Measurements from ENCODE around the gene SEPTIN1. TPM values are rescaled to one million over a fixed set of nuclear protein-coding genes. Genes with fewer than 3 reads are reported as not detected.
A peak's percentile ranks its signal among the peaks of the same experiment; 100 is the strongest.

Gene SEPTIN1
- total RNA-seq, 4 donors from 2014 or later = 0.86 to 2.5 (median 1.4) TPM

DNA sequence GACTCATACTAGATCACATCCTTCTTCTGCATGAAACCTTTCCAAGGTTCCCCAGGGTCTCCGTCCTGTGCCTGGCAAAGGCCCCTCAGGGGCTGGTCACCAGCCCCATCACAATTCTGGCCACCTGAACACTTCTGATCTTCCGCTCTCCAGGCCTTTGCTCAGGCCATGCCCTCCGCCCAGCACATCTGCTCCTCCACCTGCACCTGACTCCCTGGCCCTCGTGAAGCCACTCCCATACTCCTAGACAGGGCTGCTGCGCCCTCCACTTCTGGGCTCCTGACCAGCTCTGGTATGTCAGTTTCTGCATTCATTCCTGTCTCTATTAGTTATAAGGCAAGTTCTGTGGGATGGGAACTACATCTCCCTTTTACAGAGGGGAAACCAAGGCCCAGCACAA lies 9.6 kb downstream of the SEPTIN1 start:
- WGBS = 94% methylated on average over 5 of the region's 5 CpGs
- no peak for TF ChIP-seq POLR2A (IDR thresholded peaks at IDR 0.05; ENCODE audit: low read depth)
- TF ChIP-seq, protein P1, sequence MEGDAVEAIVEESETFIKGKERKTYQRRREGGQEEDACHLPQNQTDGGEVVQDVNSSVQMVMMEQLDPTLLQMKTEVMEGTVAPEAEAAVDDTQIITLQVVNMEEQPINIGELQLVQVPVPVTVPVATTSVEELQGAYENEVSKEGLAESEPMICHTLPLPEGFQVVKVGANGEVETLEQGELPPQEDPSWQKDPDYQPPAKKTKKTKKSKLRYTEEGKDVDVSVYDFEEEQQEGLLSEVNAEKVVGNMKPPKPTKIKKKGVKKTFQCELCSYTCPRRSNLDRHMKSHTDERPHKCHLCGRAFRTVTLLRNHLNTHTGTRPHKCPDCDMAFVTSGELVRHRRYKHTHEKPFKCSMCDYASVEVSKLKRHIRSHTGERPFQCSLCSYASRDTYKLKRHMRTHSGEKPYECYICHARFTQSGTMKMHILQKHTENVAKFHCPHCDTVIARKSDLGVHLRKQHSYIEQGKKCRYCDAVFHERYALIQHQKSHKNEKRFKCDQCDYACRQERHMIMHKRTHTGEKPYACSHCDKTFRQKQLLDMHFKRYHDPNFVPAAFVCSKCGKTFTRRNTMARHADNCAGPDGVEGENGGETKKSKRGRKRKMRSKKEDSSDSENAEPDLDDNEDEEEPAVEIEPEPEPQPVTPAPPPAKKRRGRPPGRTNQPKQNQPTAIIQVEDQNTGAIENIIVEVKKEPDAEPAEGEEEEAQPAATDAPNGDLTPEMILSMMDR (IDR thresholded peaks at IDR 0.05) = no peak
- TF ChIP-seq EP300 (IDR thresholded peaks at IDR 0.05) = no peak
- TF ChIP-seq POLR2AphosphoS5 (IDR thresholded peaks at IDR 0.05) = no peak

DNA sequence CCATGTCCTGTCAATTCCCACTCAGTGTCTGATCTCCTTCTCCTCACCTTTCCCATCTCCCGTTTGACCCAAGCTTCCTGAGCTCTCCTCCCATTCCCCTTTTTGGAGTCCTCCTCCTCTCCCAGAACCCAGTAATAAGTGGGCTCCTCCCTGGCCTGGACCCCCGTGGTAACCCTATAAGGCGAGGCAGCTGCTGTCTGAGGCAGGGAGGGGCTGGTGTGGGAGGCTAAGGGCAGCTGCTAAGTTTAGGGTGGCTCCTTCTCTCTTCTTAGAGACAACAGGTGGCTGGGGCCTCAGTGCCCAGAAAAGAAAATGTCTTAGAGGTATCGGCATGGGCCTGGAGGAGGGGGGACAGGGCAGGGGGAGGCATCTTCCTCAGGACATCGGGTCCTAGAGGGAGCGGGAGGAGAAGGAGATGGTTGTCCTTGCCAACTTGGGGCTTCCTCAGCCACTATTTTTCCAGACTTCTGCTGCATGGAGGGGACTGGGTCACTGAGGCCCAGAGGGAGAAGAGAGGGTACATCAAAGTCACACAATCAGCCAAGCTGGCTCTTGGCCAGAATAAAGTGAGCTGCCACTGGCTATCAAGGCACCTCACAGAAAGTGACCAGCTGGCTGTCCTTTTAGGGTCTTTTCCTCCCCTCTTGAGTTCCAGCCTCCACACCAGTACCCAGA lies 10.2 kb downstream of the SEPTIN1 start:
- DNase-seq (ENCODE audit: extremely low spot score) = no peak
- Histone ChIP-seq H3K4me3 (no peak overlapping the region), H3K4me1 (peaks cover 31 to 38% (median 35%) of the 10 kb centered on the region in 4 donors), H3K9me3 (no peaks in the 10 kb centered on the region), H3K27ac (replicated peaks in 1 of 4) (no peak overlapping the region), H3K36me3 (no peaks in the 10 kb centered on the region), H3K27me3 (no peaks in the 10 kb centered on the region)
- WGBS = 90% methylated on average over 6 of the region's 6 CpGs
- TF ChIP-seq POLR2AphosphoS5 (IDR thresholded peaks at IDR 0.05) (no peak), EP300 (IDR thresholded peaks at IDR 0.05) (no peak), POLR2A (IDR thresholded peaks at IDR 0.05; ENCODE audit: low read depth) (no peak)
- TF ChIP-seq, protein P1 (IDR thresholded peaks at IDR 0.05) = no peak
- intact Hi-C loops (cut with DNase I) = no loop called here

More for the DNA sequence above, 9.6 kb downstream of the SEPTIN1 start:
- Histone ChIP-seq H3K27ac (replicated peaks in 1 of 4) (no peak overlapping the region), H3K36me3 (no peaks in the 10 kb centered on the region), H3K4me3 (no peak overlapping the region), H3K4me1 (peaks cover 29 to 38% (median 34%) of the 10 kb centered on the region in 4 donors), H3K27me3 (no peaks in the 10 kb centered on the region), H3K9me3 (no peaks in the 10 kb centered on the region)
- no peak for DNase-seq (ENCODE audit: extremely low spot score)
- intact Hi-C loops (cut with DNase I) = no loop called here

DNA sequence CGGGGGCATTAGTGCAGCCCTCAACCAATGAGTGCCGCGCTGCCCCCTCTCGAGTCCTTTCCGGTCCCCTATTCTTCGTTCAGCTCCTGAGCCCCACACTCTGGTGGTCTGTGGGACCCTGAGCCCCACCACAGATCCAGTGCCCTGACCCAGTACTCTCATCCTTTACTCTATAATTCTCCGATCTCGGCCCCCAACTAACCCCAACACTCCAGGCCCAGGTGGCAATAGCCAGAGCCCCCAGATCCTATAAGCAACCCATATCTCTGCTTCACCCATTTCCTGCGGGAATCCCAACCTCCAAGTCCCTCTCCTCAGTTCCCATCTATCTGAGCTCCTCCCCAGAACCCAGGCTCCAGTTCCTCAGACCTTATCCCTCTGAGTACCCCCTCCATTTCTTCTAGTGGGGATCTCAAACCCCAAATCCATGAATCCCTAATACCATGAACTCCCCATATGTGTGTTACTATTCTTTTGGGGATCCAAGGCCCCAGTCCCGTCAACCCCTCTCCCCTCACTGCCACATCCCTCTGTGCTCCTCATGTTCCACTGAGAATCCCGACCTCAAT lies 11.0 kb downstream of the SEPTIN1 start:
- H3K4me3 ChIP-seq = peak overlapping the region; percentile 54 to 60 (median 58)
- no peak for DNase-seq (ENCODE audit: extremely low spot score)
- no peak for TF ChIP-seq EP300 (IDR thresholded peaks at IDR 0.05)
- TF ChIP-seq POLR2A (IDR thresholded peaks at IDR 0.05; ENCODE audit: low read depth) = no peak
- TF ChIP-seq, protein P1 (IDR thresholded peaks at IDR 0.05) = no peak
- no peak for TF ChIP-seq POLR2AphosphoS5 (IDR thresholded peaks at IDR 0.05)
- H3K27ac ChIP-seq (replicated peaks in 1 of 4) = peak overlapping the region; percentile 83 to 93 (median 87)
- intact Hi-C loops (cut with DNase I) = no loop called here
- 24% methylated on average over 11 of the region's 11 CpGs for WGBS
- peaks cover 33 to 42% (median 39%) of the 10 kb centered on the region in 4 donors for H3K4me1 ChIP-seq
- no peaks in the 10 kb centered on the region for H3K27me3 ChIP-seq
- H3K36me3 ChIP-seq = peaks cover 0 to 4% (median 2%) of the 10 kb centered on the region in 4 donors
- no peaks in the 10 kb centered on the region for H3K9me3 ChIP-seq

DNA sequence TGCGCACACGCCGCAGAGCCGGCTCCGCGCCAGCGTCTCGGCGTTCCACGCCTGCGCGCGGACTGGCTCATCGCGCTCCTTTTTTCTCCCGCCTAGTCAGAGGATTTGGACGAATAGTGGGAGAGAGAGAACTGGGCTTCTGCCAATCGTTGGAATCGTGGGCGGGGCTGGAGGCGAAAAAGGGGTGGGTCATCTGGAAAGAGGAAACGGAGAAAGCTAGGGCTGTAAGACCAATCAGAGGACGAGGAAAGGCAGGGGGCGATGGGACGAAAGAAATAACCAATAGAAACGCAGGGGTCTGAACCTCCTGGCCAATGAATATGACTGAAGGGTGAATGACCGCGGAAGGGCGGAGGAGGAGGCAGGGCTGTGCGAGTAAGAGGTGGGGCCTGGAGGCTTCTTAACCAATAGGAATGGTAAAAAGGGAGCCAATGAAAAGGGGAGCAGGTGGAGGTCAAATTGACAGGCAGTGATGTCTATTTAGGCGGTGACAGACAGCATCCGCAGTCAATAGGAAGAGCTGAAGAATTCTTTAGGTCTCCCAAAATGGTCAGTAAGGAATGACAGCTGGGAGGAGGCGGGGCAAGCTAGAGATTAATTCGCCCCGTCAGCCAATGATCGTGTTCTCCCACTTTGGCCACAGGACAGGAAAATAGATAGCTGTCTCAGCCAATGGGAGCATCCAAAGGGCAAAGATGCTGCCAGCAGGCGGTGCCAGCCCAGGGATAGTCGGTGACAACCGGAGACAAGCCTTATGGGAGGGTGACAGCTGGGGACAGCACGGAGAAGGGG lies 11.7 kb downstream of the SEPTIN1 start, which contains the start of gene TBC1D10B:
TSS of gene TBC1D10B (minus strand) at position 39 of the 792 bp plus-strand sequence. CDS start 311 bp downstream, outside the sequence.
- no peaks in the 10 kb centered on the region for H3K27me3 ChIP-seq
- H3K4me1 ChIP-seq = peaks cover 37 to 49% (median 45%) of the 10 kb centered on the region in 4 donors
- WGBS = under 1% methylated on average over 40 of the region's 40 CpGs
- H3K9me3 ChIP-seq = no peaks in the 10 kb centered on the region
- intact Hi-C loops (cut with DNase I) = no loop called here
- H3K27ac ChIP-seq (replicated peaks in 1 of 4) = peak within 1 kb of the TSS; percentile 84 to 94 (median 92)
- H3K36me3 ChIP-seq = peaks cover 0 to 10% (median 4%) of the 10 kb centered on the region in 4 donors
- no peak for TF ChIP-seq EP300 (IDR thresholded peaks at IDR 0.05)
- TF ChIP-seq, protein P1 (IDR thresholded peaks at IDR 0.05) = no peak
- no peak for TF ChIP-seq POLR2A (IDR thresholded peaks at IDR 0.05; ENCODE audit: low read depth)
- TF ChIP-seq POLR2AphosphoS5 (IDR thresholded peaks at IDR 0.05) = peak; percentile 63 to 94
- peak; percentile 100 for DNase-seq (ENCODE audit: extremely low spot score)
- peak within 1 kb of the TSS; percentile 87 to 96 (median 92) for H3K4me3 ChIP-seq

Data from esophagus muscularis mucosa (tissue), 4 donors.